GM18526 (cell line): ENCODE measurements around the gene SLC7A5.

Experiments used
- POLR2A ChIP-seq: IDR thresholded peaks from 3 replicates; pipeline ENCODE4 v1.6.1; 2011; ENCODE audit not compliant: insufficient read length; ENCODE audit errors: extremely low read depth

Gene SLC7A5

GRCh38 chr16:87869061-87869878 lies at the start of gene SLC7A5:
Gene SLC7A5 (minus strand): TSS chr16:87869507. CDS start chr16:87869422, 85 bp downstream.
- peak; percentile 97 for TF ChIP-seq POLR2A

GRCh38 chr16:87918338-87918737 lies 49.0 kb upstream of the SLC7A5 start:
- no peak for TF ChIP-seq POLR2A

GRCh38 chr16:87917503-87917902 lies 48.2 kb upstream of the SLC7A5 start:
- TF ChIP-seq POLR2A = no peak

DNA sequence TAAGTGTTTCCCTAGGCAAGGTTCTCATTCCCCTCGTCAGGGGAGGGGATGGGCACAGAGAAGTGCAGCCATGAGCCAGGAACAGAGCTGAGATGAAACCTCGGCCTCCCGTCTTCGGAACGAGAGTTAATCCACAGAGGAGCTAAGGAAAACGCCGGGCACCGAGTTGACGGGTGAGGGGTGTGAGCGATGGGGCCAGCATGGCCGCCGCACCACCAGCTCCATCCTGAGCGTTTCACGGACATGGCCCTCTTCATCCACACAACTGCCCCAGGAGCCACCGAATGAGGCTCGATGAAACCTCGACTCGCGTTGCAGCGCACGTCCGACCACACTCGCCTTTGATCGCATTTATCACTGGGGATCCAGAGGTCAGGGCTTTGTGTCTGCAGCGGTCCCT lies 45.5 kb upstream of the SLC7A5 start:
- TF ChIP-seq POLR2A = no peak

DNA sequence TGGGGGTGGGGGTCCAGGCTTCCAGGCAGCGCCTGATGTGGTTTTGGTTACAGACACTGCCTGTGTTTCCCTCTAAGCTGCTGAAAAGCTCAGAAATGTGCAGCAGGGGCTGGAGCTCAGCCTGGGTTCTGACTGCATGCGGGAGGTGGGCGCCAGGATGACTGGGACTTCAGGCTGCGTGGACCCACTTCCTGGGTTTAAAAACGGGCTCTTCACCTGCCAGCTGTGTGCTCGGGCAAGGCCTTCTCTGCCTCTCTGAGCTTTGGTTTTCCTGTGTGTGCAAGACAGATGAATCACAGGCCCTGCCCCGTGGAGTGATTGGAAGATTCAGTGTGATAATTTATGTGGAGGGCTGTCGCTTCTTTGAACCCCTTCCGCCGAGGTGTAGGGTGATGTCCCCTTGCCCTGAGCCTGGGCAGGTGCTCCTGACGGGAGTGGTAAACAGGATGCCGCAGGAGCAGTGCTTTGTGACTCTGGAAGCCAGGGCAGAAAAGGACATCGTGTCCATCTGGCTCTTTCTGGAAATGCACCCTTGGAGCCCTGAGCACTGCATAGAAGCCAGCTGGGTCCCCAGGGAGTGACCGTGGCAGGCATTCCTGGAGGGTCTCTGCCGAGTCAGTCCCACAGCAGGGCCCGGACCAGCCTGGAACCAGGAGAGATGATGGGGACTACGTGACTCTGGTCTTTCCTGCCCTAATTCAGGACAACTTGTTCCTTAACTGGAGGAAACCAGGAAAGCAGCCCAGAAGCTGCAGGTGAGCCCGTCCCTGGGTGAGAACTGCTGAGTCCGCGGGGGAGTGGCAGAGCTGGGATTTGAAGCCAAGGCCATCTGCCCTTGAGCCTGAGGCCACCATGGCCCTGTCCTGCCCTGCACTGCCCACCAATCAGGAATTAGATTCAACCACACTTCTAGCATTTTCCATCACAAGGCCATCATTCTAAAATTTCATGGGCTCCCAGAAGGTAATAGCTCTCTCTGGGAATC lies 28.5 kb upstream of the SLC7A5 start:
- TF ChIP-seq POLR2A = no peak

DNA sequence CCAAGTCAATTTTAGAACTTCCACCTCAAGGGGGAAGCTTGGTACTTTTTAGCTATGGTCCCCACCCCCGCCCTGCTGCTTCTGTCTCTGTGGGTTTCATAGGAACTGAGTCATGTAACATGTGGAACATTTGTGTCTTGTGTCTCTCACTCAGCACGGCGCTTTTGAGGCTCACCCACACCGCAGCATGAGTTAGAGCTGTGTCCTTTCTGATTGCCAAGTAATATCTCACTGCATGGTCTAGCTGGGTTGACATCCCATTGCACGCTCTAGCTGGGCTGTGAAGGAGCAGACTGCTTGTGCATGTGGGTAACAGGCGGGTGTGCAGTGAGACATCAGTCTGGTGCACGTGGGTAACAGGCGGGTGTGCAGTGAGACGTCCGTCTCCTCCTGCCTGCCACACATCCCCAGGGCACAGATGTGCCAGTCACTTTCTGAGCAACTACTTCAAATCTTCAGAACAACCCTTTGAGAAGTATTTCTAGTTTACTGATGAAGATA lies 26.4 kb upstream of the SLC7A5 start:
- TF ChIP-seq POLR2A = no peak

DNA sequence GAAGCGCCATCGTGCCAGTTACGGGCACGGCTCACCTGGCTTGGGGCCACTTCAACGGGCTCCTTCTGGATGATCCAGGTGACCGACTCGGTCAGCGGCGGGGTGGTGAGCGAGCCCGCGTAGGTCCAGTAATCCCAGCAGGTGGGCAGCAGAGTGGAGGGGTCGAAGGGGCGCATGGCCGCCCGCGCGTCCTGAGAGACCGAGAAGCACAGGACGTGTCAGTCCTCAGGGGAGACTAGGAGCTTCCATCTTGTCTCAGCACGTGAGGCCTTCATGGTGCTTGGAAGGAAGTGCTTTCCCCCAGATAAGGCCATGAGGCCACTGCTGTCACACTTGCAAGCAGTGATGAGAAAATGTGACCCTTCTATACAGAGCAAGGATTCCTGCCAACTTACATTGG lies 22.5 kb upstream of the SLC7A5 start:
- TF ChIP-seq POLR2A = no peak

DNA sequence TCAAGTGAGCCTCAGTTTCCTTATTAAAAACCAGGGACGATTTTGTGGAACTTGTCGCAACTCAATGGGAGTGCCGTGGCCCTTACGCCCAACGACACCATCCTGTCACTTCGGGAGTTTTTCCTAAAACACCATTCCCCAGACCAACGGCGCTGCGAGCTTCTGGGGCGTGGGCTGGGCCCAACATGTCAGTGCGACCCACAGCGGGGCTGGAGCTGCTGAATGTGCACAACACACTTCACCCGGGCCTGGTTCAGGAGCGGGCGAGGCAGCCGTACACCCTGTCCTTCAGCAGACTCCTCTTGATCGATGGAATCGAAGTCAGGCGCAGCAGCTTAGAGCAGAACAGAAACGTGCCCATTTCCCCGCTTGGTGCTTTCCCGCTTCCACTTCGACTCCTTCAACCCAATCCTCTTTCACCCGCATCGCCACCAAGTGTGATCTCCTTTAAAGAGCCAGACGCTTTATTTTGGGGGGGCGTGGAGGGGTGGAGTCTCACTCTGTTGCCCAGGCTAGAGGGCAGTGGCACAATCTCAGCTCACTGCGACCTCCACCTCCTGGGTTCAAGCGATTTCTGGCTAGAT lies 13.2 kb upstream of the SLC7A5 start:
- no peak for TF ChIP-seq POLR2A

DNA sequence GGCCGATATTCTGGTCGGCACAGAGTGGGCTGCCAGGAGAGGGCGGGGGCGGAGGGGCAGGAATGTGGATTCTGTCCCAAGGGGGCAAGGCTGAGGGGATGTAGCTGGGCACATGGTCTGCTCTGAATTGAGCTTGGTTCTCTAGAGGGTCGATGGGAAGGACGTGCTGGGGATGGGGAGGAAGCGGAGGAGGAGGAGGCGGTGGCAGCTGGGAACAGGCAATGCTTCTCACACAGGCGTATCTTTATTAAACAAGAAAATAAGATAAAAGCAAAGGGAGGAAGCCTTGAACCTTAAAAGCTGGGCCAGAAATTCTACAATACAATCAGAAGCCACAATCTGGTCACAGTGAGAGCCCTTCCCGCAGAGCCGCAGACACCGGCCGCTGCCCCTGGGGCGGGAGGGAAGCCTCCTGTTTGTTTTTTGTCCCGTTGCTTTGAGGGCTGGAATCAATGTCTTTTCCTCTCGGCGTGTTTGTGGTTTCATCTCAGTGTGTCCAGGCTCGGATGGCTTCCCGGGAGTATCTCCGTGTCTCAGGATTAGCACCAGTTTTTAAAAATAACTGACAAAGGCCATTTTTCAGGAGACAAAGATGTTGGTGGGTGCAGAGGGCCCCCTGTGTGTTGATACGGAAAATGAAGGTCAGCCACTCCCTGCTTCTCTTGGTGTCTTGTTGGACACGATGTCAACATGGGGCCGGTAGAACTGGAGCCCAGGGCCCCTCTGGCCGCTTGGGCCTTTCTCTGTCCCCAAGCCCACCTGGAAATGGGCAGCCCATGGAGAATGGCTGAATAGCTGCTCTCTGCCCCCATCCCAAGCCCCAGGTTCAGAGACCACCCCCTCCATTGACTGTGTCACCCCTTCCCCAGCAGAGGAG lies 12.3 kb upstream of the SLC7A5 start:
- no peak for TF ChIP-seq POLR2A

- TF ChIP-seq POLR2A = no peak
Measured at GRCh38 chr16:87880117-87880696, 10.9 kb upstream of the SLC7A5 start.

DNA sequence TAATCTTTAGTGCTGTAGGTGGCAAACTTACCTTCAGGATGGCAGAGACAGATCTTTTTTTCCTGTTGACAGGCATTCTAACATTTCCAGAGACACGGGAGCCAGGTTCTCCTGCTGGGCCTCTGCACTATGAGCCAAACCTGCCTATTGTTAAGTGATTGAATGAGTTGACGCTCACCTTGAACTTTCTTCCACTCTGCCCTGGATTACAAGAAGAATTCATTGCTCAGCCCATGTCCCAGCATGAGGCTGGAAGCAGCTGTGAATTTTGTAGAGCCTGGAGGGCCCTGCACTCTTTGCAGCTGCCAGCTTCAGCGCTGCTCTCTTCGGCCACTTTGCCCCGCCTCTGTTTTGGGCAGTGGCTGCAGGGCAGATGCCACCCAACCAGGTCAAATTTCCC lies 9.4 kb upstream of the SLC7A5 start:
- no peak for TF ChIP-seq POLR2A

DNA sequence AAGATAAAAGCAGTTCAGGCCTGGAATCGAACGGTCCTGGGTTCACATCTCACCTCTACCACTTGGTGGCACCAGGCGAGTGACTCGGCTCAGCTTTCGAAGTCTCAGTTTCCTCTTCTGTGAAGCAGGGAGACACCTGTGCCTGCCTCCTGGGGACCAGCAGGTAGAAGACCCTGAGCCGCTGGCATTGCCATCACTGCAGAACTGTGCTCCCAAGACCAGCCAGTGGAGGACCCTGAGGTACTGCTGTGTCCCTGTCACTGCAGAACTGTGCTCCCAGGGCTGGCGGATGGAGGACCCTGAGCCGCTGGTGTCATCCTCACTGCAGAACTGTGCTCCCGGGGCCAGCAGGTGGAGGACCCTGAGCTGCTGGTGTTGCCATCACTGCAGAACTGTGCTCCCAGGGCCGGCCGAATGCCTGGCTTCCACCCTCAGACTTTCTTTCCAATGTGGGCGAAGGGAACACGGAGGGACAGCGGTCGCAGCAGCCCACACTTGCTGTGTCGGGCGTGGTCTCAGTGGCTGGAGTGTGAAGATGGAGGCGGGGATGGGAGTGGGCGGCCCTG lies 8.7 kb upstream of the SLC7A5 start:
- TF ChIP-seq POLR2A = no peak

DNA sequence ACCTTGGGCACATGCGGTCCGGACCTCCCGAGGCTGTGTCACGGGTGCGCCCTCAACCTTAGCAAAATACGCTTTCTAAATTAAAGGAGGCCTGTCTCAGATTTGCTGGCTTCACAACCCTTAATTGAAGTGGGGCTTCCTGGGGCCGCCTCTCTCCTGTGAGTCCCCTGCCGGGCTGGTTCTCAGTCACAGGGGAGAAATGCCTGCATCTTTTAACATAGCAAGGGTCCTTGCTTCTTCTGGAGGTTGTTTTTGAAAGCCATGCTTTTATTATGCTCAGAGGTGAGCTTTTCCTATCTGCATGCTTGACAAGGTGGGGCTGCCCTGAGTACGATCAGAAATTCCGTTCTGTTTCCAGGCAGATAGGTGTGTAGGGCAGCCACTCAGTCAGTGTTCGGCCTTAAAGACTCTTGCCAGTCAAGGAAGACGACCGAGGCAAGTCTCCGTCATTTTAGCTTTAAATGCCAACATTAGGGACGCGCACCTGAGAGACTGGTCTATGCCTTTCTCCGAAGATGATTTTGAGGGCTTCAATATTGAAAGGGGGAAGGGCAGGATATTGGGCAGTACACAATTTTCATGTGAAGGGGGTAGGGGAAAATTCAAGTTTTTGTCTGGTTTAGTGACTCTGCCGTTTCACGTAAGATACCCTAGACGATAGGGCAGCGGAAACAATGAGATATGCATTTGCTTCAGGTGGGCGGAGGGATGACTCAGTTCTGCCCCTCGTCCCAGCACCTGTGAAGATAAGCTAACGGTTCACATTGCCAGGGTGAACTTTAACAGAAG lies 5.5 kb upstream of the SLC7A5 start:
- TF ChIP-seq POLR2A = no peak
